ENCODE results near the gene CRYBA2.

GRCh38 chr2:218996937-218997336 is 3.7 kb upstream of the CRYBA2 start:
- TF ChIP-seq CTCF (IDR thresholded peaks at IDR 0.05; ENCODE audit: poor library complexity, severe bottlenecking): no peak
- TF ChIP-seq RAD21 (conservative IDR thresholded peaks at IDR 0.05): no peak
- no peak for TF ChIP-seq REST (IDR thresholded peaks at IDR 0.05; ENCODE audit: borderline replicate concordance)
- no peak for TF ChIP-seq EP300 (conservative IDR thresholded peaks at IDR 0.05; ENCODE audit: poor library complexity, severe bottlenecking)
- TF ChIP-seq POLR2AphosphoS5 (IDR thresholded peaks at IDR 0.05): no peak
- TF ChIP-seq TAF1 (IDR thresholded peaks at IDR 0.05; ENCODE audit: low read depth): no peak
- no peak for TF ChIP-seq MXI1 (conservative IDR thresholded peaks at IDR 0.05; ENCODE audit: poor library complexity, severe bottlenecking)
- TF ChIP-seq EZH2 (IDR thresholded peaks at IDR 0.05; ENCODE audit: borderline replicate concordance, insufficient read depth, low read length, poor library complexity, severe bottlenecking): no peak
- no peak for TF ChIP-seq SMC3 (conservative IDR thresholded peaks at IDR 0.05; ENCODE audit: poor library complexity)

All from neural cell (in vitro differentiated cells).